ENCODE measurements around the gene SYNJ2. TPM values are rescaled to one million over a fixed set of nuclear protein-coding genes. Genes with fewer than 3 reads are reported as not detected.
"Not testable (repeated sequence)": the region's sequence is repeated elsewhere in the genome, so short reads cannot be mapped to it uniquely, and the experiment has no call there.

The SYNJ2 gene
- total RNA-seq, 1 donor from 2014 or later, result 21.5 TPM

DNA sequence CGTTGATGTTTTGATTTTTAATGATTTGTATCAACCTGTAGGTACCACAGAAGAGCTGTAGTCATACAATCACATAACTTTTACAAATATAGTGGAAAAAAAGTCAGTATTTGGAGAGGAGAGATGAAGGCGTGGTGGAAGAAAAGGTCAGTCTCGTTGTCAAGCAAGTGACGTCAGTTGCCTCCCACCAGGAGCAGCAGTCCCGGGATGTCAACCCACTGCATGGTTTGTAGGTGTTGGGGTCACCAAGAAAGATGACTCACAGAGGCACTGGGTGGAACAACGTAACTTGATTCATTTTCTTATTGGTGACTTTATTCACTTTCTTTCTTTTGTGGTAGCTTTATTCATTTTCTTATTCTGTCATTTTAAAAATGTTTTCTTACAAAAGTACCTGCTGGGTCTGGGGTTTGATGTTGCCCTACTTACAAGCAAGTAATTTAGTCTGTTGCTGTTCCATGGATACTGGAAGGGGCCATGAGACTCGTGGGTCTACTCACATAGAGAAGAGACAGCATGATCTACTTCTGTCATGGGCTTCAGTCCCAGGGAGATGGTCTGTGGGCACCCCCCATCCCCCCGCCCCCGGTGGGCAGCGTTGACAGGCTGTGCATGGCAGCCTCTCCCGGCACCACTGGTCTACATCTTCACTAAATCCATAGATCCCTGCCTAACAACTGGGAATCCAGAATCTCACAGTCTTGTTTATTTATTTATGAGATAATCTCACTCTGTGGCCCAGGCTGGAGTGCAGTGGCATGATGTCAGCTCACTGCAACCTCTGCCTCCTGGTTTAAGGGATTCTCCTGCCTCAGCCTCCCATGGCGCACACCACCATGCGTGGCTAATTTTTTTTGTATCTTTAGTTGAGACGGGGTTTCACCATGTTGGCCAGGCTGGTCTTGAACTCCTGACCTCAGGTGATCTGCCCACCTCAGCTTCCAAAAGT, 36.4 kb upstream of the SYNJ2 start:
- H3K36me3 Mint-ChIP-seq (ENCODE audit: low read depth), result peaks cover 71% of the 10 kb centered on the region

GRCh38 chr6:157946053-157946617, 35.5 kb upstream of the SYNJ2 start:
- Mint-ChIP-seq H3K4me3 (ENCODE audit: low read depth) (no peak overlapping the region), H3K4me1 (ENCODE audit: low read depth) (peaks cover 34% of the 10 kb centered on the region)
- no peak for DNase-seq (ENCODE audit: low spot score)

More for the DNA sequence above, 36.4 kb upstream of the SYNJ2 start:
- Mint-ChIP-seq H3K9me3 (peaks cover 10% of the 10 kb centered on the region), H3K4me3 (ENCODE audit: low read depth) (no peak overlapping the region), H3K27ac (peak overlapping the region; percentile 42), H3K4me1 (ENCODE audit: low read depth) (peaks cover 41% of the 10 kb centered on the region), H3K27me3 (ENCODE audit: low read depth) (peaks cover 10% of the 10 kb centered on the region)
- no peak for DNase-seq (ENCODE audit: low spot score)
- intact Hi-C loops (cut with micrococcal nuclease), result loop anchor here (2.0 to 10.0 kb wide), 3 partner anchors 58 to 560 kb away; partner anchors contain the start of gene ZDHHC14

DNA sequence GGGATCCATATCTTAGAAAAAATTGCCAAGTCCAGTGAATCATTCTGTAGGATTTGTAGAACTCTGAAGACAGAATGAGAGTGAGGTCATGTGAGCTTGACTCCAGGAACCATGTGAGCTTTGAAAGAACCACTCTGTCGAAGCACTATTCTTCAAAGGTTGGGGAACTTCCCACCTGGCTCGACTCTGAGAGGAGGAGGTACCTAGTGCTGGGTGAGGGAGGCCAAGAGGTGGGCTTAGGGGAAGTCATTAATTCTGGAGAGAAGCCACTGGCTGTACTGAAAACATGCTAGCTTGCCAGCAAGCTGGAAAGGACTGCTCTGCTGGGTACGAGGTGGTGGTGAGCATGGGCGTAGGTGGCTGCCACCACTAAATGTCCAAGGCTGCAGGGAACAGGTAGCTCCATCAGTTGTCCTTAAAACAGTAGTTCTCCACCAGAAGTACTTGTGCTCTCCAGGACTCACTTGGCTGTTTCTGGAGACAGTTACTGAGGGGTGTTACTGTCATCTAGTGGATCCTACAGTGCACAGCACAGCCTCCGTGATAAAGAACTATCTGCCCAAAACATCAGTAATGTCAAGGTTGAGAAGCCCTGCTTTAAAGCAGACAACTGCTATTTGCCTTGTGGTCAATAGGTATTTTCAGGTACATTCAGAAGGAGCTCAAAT, 34.7 kb upstream of the SYNJ2 start:
- Mint-ChIP-seq H3K4me1 (ENCODE audit: low read depth) (peaks cover 34% of the 10 kb centered on the region), H3K9me3 (peaks cover 11% of the 10 kb centered on the region), H3K36me3 (ENCODE audit: low read depth) (peaks cover 54% of the 10 kb centered on the region), H3K27ac (no peak overlapping the region), H3K4me3 (ENCODE audit: low read depth) (no peak overlapping the region), H3K27me3 (ENCODE audit: low read depth) (peaks cover 17% of the 10 kb centered on the region)
- DNase-seq (ENCODE audit: low spot score), result no peak
- intact Hi-C loops (cut with micrococcal nuclease), result loop anchor here (10.0 kb wide), 1 partner anchor 562 kb away; the partner anchor contains the start of gene ZDHHC14

More at GRCh38 chr6:157946053-157946617, 35.5 kb upstream of the SYNJ2 start:
- Mint-ChIP-seq H3K27me3 (ENCODE audit: low read depth) (peaks cover 17% of the 10 kb centered on the region), H3K36me3 (ENCODE audit: low read depth) (peaks cover 62% of the 10 kb centered on the region), H3K9me3 (peaks cover 11% of the 10 kb centered on the region), H3K27ac (peak overlapping the region; percentile 42)
- intact Hi-C loops (cut with micrococcal nuclease), result loop anchor here (10.0 kb wide), 1 partner anchor 561 kb away; the partner anchor contains the start of gene ZDHHC14

DNA sequence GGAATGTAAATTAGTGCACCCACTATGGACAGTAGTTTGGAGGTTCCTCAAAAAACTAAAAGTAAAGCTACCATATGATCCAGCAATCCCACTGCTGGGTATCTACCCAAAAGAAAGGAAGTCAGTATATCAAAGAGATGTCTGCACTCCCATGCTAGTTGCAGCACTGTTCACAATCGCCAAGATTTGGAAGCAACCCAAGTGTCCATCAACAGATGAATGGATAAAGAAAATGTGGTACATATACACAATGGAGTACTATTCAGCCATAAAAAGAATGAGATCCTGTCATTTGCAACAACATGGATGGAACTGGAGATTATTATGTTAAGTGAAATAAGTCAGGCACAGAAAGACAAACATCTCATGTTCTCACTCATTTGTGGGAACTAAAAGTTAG, 30.8 kb upstream of the SYNJ2 start:
- DNase-seq (ENCODE audit: low spot score); H3K27ac Mint-ChIP-seq; H3K4me3 Mint-ChIP-seq (ENCODE audit: low read depth); intact Hi-C loops (cut with micrococcal nuclease): not testable (repeated sequence)
- peaks cover 19% of the 10 kb centered on the region for H3K36me3 Mint-ChIP-seq (ENCODE audit: low read depth)
- H3K4me1 Mint-ChIP-seq (ENCODE audit: low read depth), result peaks cover 13% of the 10 kb centered on the region
- H3K9me3 Mint-ChIP-seq, result peaks cover 11% of the 10 kb centered on the region
- H3K27me3 Mint-ChIP-seq (ENCODE audit: low read depth), result peaks cover 23% of the 10 kb centered on the region

DNA sequence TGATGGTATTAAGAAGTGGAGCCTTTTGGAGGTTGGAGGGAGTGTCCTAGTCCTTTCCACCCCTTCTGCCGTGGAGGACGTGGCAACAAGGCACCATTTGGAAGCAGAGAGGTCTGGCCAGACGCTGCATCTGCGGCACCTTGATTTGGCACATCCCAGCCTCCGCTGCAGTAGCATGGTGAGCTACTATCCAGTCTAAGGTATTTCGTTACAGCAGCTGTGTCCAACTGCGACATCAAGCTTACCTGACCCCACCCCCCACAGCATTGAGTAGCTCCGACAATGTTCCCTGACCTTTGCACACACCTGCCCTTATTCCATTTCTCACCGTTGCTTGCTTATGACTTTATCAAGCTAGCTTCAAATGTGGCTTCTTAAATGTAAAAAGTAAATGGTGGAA, 29.8 kb upstream of the SYNJ2 start:
- intact Hi-C loops (cut with micrococcal nuclease), result no loop called here
- Mint-ChIP-seq H3K4me3 (ENCODE audit: low read depth) (no peak overlapping the region), H3K27ac (no peak overlapping the region), H3K27me3 (ENCODE audit: low read depth) (peaks cover 23% of the 10 kb centered on the region), H3K9me3 (peaks cover 11% of the 10 kb centered on the region), H3K4me1 (ENCODE audit: low read depth) (peaks cover 4% of the 10 kb centered on the region), H3K36me3 (ENCODE audit: low read depth) (peaks cover 11% of the 10 kb centered on the region)
- DNase-seq (ENCODE audit: low spot score), result no peak

DNA sequence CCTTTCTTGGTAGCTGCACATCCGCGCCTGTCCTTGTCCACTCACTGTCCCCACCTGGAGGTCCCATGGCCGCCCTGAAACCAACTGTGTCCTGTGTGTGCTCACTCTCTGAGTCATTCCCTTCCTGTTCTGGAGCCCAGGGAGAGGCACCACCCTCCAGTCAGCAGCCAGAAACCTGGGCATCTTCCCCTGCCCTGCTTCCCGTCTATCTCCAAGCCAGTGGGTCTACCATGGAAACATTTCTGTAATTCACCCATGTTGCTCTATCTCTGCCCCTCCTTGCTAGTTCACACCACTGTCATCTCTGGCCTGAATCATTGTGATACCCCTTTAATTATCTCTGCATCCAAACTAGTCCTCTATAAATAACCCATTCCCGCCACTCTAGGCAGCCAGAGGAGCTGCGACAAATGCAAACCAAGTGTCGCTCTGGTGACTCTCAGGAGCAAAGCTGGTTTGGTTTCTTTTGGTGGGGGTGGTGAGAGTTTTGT, 28.8 kb upstream of the SYNJ2 start:
- peaks cover 4% of the 10 kb centered on the region for H3K36me3 Mint-ChIP-seq (ENCODE audit: low read depth)
- intact Hi-C loops (cut with micrococcal nuclease), result no loop called here
- H3K27me3 Mint-ChIP-seq (ENCODE audit: low read depth), result peaks cover 23% of the 10 kb centered on the region
- DNase-seq (ENCODE audit: low spot score), result no peak
- peaks cover 15% of the 10 kb centered on the region for H3K9me3 Mint-ChIP-seq
- H3K4me3 Mint-ChIP-seq (ENCODE audit: low read depth), result no peak overlapping the region
- H3K27ac Mint-ChIP-seq, result no peak overlapping the region
- no peaks in the 10 kb centered on the region for H3K4me1 Mint-ChIP-seq (ENCODE audit: low read depth)

GRCh38 chr6:157953580-157954091, 28.0 kb upstream of the SYNJ2 start:
- Mint-ChIP-seq H3K27ac (no peak overlapping the region), H3K4me3 (ENCODE audit: low read depth) (no peak overlapping the region), H3K4me1 (ENCODE audit: low read depth) (no peaks in the 10 kb centered on the region), H3K36me3 (ENCODE audit: low read depth) (peaks cover 4% of the 10 kb centered on the region), H3K27me3 (ENCODE audit: low read depth) (peaks cover 22% of the 10 kb centered on the region), H3K9me3 (peaks cover 22% of the 10 kb centered on the region)
- no peak for DNase-seq (ENCODE audit: low spot score)
- intact Hi-C loops (cut with micrococcal nuclease), result no loop called here

DNA sequence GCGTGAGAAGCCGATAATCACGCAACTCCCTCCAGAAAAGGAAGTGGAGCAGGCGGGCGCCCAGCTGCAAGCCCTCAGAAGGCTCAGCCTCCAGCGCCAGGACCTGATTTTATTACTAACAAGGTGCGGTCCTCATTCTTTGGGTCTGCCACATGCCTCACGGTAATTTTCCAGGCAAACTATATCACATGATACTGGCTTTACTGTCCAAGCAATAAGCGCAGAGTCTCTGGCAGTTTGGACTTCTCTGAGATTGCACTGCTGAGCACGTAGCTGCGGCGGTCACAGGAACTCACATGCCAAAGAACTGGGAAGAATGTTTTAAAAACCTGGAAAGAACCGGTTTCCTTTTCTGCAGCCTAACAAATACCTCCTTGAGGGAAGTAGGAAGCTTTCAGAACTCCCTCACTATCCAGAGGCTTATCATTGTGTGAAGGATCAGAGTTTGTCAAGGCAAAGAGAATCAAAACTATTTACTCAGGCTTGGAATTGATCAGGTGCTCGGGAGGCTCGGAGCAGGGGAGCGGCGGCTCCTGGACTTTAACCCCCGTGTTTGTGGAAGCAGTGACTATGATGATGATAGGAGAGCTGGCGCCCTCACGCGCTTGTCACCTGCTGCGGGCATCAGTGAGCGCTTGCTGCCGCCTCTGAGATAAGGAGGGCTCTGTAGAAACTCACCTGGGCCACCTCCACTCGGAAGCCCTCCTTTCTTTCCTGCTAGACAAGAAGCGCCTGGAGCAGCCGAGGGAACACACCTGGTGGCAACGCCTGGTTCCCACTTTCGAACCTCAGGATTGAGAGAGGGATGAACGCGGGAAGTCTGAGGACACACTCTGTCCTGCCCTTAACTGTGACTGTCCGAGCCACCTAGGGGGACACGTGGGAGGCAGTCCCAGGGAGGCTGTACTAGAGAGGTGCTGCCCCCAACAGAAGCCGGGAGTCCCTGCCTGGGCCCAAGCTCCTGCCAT, 27.2 kb upstream of the SYNJ2 start:
- Mint-ChIP-seq H3K36me3 (ENCODE audit: low read depth) (peaks cover 10% of the 10 kb centered on the region), H3K27ac (no peak overlapping the region), H3K4me3 (ENCODE audit: low read depth) (no peak overlapping the region), H3K4me1 (ENCODE audit: low read depth) (no peaks in the 10 kb centered on the region), H3K9me3 (peaks cover 28% of the 10 kb centered on the region), H3K27me3 (ENCODE audit: low read depth) (peaks cover 19% of the 10 kb centered on the region)
- DNase-seq (ENCODE audit: low spot score), result no peak
- intact Hi-C loops (cut with micrococcal nuclease), result no loop called here

DNA sequence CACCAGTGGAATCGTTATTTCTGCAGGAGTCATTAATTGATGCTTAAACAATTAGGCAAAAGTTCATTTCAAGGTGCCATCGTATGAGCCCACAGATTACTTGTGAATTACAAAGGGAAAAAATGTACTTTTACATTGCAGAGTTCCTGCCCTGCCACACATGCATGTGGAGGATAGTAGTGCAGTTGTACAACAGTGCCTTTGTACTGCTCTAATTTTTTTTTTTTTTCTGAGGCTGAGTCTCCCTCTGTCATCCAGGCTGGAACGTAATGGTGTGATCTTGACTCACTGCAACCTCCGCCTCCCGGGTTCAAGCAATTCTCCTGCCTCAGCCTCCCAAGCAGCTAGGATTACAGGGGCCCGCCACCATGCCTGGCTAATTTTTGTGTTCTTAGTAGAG, 26.0 kb upstream of the SYNJ2 start:
- Mint-ChIP-seq H3K27me3 (ENCODE audit: low read depth) (peaks cover 10% of the 10 kb centered on the region), H3K27ac (no peak overlapping the region), H3K4me1 (ENCODE audit: low read depth) (peaks cover 2% of the 10 kb centered on the region), H3K36me3 (ENCODE audit: low read depth) (peaks cover 15% of the 10 kb centered on the region), H3K4me3 (ENCODE audit: low read depth) (no peak overlapping the region), H3K9me3 (peaks cover 29% of the 10 kb centered on the region)
- intact Hi-C loops (cut with micrococcal nuclease), result no loop called here
- DNase-seq (ENCODE audit: low spot score), result no peak

DNA sequence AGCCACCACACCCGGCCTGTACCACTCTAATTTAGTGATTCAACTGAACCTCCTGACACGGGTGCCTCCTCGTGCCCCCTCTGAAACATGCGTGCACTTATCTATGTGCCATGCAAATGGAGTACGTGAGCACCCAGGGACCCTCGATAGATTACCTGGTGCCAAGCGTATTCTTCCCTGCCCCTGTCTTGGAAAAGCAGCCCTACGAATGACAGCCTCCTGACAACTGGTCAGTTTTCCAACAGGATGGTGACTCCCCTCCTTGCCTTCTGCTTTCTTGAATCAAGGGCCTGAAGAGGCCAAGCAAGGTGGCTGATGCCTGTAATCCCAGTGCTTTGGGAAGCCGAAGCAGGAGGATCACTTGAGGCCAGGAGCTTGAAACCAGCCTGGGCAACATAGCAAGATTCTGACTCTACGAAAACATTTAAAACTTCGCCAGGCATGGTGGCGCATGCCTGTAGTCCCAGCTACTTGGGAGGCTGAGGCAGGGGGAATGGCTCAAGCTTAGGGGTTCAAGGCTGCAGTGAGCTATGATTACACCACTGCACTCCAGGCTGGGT, 25.4 kb upstream of the SYNJ2 start:
- Mint-ChIP-seq H3K27ac (no peak overlapping the region), H3K27me3 (ENCODE audit: low read depth) (peaks cover 6% of the 10 kb centered on the region), H3K9me3 (peaks cover 35% of the 10 kb centered on the region), H3K4me3 (ENCODE audit: low read depth) (no peak overlapping the region), H3K36me3 (ENCODE audit: low read depth) (peaks cover 15% of the 10 kb centered on the region), H3K4me1 (ENCODE audit: low read depth) (peaks cover 5% of the 10 kb centered on the region)
- intact Hi-C loops (cut with micrococcal nuclease), result no loop called here
- DNase-seq (ENCODE audit: low spot score), result no peak

- peaks cover 23% of the 10 kb centered on the region for H3K36me3 Mint-ChIP-seq (ENCODE audit: low read depth)
- H3K27me3 Mint-ChIP-seq (ENCODE audit: low read depth), result no peaks in the 10 kb centered on the region
- peaks cover 24% of the 10 kb centered on the region for H3K4me1 Mint-ChIP-seq (ENCODE audit: low read depth)
- no peak for DNase-seq (ENCODE audit: low spot score)
- H3K4me3 Mint-ChIP-seq (ENCODE audit: low read depth), result no peak overlapping the region
- intact Hi-C loops (cut with micrococcal nuclease), result loop anchor here (5.0 kb wide), 2 partner anchors 72 to 137 kb away; partner anchors contain the start of gene SNX9
- H3K27ac Mint-ChIP-seq, result no peak overlapping the region
- peaks cover 35% of the 10 kb centered on the region for H3K9me3 Mint-ChIP-seq
Observed at GRCh38 chr6:157959451-157960227, 22.0 kb upstream of the SYNJ2 start.
